Measurements from ENCODE around the gene DRG1.
"Not testable (repeated sequence)": the region's sequence is repeated elsewhere in the genome, so short reads cannot be mapped to it uniquely, and the experiment has no call there.

DRG1 gene, protein sequence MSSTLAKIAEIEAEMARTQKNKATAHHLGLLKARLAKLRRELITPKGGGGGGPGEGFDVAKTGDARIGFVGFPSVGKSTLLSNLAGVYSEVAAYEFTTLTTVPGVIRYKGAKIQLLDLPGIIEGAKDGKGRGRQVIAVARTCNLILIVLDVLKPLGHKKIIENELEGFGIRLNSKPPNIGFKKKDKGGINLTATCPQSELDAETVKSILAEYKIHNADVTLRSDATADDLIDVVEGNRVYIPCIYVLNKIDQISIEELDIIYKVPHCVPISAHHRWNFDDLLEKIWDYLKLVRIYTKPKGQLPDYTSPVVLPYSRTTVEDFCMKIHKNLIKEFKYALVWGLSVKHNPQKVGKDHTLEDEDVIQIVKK

GRCh38 chr22:31399211-31400022 lies at the start of gene DRG1:
Gene DRG1 (plus strand): TSS chr22:31399604. CDS start chr22:31399684, 80 bp downstream.
- DNase-seq (ENCODE audit: low read depth): peak; percentile 89

DNA sequence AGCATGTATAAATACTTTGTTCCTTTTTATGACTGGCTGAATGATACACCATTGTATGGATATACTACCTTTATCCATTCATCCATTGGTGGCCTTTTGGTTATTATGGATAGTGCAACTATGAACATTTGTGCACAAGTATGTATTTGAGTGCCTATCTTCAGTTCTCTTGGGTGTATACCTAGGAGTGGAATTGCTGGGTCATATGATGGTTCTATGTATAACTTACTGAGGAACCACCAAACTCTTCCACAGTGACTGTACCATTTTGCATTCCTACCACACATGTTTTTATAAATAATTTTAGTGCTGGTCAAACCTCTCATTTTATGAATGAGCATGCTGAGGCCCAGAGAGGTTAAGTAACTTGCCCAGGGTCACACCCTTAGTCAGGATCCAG lies 49.4 kb upstream of the DRG1 start:
- DNase-seq (ENCODE audit: low read depth): no peak

GRCh38 chr22:31350410-31350863 lies 49.0 kb upstream of the DRG1 start:
- no peak for DNase-seq (ENCODE audit: low read depth)

DNA sequence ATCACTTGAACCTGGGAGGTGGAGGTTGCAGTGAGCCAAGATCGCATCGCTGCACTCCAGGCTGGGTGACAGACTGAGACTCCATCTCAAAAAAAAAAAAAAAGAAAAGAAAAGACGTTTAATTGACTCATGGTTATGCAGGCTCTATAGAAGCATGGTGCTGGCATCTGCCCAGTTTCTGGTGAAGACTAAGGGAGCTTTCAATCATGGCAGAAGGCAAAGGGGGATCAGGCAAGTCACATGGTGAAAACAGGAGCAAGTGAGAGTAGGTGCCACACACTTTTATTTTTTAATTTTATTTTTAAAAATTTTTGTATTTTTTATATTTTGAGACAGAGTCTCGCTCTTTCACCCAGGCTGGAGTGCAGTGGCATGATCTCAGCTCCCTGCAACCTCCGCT lies 44.9 kb upstream of the DRG1 start:
- DNase-seq (ENCODE audit: low read depth): no peak

- no peak for DNase-seq (ENCODE audit: low read depth)
Measured at GRCh38 chr22:31360029-31360428, 39.4 kb upstream of the DRG1 start.

- no peak for DNase-seq (ENCODE audit: low read depth)
Measured at GRCh38 chr22:31361743-31362142, 37.7 kb upstream of the DRG1 start.

DNA sequence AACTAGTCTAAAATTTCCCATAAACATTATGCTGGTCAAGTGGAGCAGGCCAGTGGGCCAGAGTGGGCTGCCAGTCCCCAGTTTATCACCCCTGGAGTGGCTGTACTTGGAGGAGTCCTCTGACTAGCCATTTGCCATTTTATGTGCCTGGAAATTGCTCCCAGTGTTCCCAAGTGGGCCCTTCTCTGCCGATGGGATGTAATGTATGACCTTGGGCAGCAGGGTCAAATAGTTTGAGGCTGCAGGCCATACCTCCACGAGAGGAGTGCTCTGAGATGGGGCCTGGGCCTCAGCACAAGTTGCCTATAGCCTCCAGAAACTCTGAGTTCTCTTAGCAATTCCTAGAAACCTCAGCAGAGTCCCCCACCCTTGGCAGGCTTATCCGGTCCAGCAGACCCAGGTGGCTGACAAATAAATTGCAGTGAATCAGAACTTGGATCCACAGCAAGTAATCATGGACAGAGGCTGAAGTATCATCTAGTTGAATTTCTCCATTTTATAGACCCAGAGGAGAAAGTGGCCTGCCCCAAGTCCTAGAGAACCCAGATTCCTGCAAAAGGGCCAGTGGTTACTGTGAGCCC lies 35.4 kb upstream of the DRG1 start:
- no peak for DNase-seq (ENCODE audit: low read depth)

- no peak for DNase-seq (ENCODE audit: low read depth)
Measured at GRCh38 chr22:31367426-31367825, 32.0 kb upstream of the DRG1 start.

- DNase-seq (ENCODE audit: low read depth): no peak
Measured at GRCh38 chr22:31377612-31378011, 21.8 kb upstream of the DRG1 start.

DNA sequence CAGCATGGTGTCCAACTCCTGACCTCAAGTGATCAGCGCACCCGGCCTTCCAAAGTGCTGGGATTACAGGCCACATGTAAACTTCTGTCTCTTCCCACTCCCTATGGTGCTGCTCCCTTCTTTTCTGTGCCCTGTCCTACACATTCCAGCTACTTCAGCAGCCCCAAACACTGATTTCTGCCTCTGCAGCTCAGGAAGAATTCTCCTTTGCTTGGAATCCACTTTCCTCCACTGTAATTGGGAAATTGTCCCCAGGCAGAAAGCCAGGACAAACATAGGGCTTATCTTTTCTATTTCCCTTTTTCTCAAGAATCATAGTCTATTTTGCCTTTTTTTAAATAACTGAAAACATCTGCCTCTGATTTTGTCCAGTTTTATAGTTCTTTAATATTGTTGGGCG lies 21.3 kb upstream of the DRG1 start:
- DNase-seq (ENCODE audit: low read depth): no peak

DNA sequence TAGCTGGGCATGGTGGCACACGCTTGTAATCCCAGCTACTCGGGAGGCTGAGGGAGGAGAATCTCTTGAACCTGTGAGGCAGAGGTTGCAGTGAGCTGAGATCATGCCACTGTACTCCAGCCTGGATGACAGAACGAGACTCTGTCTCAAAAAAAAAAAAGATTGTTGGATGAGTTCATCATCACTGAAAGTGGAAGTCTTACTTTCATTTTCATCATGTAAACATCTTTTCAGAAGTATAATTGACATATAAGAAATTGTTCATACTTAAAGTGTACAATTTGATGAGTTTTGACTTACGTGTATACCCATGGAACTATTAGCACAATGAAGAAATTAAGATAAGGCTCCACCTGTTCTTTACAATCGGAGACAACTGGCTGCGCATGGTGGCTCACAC lies 20.8 kb upstream of the DRG1 start:
- not testable (repeated sequence) for DNase-seq (ENCODE audit: low read depth)

- no peak for DNase-seq (ENCODE audit: low read depth)
Measured at GRCh38 chr22:31393893-31394292, 5.5 kb upstream of the DRG1 start.

- no peak for DNase-seq (ENCODE audit: low read depth)
Measured at GRCh38 chr22:31394326-31394725, 5.1 kb upstream of the DRG1 start.

DNA sequence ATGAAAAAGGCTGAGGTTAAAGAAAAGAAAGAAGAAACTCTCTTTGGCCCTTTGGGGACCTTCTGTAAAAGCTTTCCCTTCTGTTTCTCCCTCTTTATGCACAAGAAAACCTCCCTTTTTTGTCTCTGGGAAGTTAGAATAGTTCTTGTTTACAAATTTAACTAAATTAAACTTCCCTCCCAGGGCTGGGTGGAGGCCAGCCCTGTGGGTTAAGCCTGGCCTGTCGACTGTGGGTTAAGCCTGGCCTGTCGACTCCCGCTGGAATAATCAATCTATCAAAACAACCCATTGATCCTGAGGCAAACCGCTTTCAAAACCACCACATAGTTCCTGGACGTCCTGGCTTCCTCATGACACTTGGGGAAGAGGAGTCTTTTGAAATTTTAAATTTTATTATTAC lies 1.2 kb upstream of the DRG1 start:
- no peak for DNase-seq (ENCODE audit: low read depth)

GRCh38 chr22:31400023-31400397 lies 606 bp downstream of the DRG1 start:
- no peak for DNase-seq (ENCODE audit: low read depth)

DNA sequence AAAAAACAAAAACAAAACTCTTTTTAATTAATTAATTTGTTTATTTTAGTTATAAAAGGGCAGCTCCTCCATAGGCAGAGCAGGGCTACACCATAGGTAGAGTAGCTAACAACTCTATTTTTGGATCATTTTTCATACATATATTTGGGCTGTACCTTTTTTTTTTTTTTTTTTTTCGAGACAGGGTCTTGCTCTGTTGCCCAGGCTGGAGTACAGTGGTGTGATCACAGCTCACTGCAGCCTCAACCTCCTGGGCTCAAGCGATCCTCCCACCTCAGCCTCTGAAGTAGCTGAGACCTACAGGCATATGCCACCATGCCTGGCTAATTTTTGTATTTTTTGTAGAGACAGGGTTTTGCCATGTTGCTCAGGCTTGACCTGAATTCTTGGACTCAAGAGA lies 2.9 kb downstream of the DRG1 start:
- DNase-seq (ENCODE audit: low read depth): not testable (repeated sequence)

GRCh38 chr22:31425331-31426050 lies 26.1 kb downstream of the DRG1 start:
- DNase-seq (ENCODE audit: low read depth): no peak

GRCh38 chr22:31431950-31432349 lies 32.5 kb downstream of the DRG1 start:
- no peak for DNase-seq (ENCODE audit: low read depth)

- no peak for DNase-seq (ENCODE audit: low read depth)
Measured at GRCh38 chr22:31436132-31436531, 36.7 kb downstream of the DRG1 start.

- DNase-seq (ENCODE audit: low read depth): no peak
Measured at GRCh38 chr22:31439808-31440207, 40.4 kb downstream of the DRG1 start.

DNA sequence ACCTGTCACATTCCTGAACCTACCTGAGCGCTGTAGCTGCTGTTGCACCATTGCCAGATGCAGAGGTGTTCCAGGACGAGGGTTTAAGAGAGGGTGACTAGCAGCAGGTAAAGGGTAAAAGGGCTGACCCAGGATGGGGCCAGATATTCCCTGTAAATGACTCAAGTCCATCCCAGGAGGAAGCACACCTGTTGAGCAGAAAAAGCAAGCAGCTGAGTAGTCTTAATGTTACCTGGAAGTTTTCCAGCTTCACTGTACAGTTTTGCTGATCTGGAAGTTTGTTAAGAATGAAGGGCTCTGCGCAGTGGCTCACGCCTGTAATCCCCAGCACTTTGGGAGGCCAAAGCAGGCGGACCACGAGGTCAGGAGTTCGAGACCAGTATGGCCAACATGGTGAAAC lies 41.3 kb downstream of the DRG1 start:
- no peak for DNase-seq (ENCODE audit: low read depth)

- DNase-seq (ENCODE audit: low read depth): no peak
Measured at GRCh38 chr22:31441652-31442051, 42.2 kb downstream of the DRG1 start.

Data from stimulated activated CD8-positive, alpha-beta memory T cell treated with anti-CD3 and anti-CD28 coated beads, Interleukin-15, amount 100 ng/mL, for 24 hours (primary cell).